GM19025 (cell line): ENCODE data around the gene HOXC11.

Source experiments
- ATAC-seq: cut with Tn5 transposase; IDR thresholded peaks from one replicate; pipeline ENCODE4 v1.9.1; 2021; ENCODE audit warnings: mild to moderate bottlenecking, low read depth, moderate library complexity; ENCODE audit not compliant: unreplicated experiment

HOXC11 gene

DNA sequence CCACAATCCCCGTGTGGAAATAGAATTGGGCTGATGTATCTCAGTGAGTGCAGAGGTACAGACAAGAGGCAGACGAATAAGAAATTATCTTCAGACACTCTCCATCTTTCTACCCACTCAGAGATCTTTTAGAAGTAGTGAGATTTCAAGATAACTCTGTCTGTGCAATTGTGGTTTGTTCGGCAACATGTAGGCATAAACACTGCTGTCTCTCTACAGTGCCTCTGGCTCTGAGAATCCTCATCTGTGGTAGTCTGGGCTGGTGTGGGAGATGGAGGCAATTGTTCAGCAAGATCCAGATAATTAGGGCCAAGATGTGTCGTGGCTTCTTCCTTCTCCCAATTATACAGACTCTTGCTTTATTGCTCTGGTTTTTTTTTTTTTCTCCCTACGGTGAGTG, 31.2 kb upstream of the HOXC11 start:
- ATAC-seq = no peak

DNA sequence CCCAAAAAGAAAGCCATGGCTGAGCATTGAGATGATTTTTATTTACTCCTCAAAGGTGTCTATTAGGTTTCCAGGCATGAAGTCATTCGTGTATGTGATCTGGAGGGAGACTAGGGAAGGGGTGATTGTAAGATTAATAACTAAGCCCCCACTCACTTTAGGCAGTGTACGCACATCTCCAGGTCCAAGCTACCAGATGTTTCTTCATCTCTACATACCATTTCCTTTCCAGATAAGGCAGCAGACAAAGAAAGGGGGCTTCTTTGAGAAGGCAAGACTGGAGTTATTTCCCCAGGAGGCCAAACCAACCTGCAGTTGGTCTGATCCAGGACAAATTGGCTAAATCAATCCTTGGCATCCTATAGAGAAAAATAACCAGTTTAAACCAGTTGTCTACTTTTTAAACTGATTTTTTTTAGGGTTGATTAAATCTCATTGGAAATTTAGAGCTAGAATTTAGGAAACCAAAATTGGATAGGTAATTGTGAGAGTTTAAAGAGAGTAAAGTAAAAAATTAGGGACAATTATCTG, 30.4 kb upstream of the HOXC11 start:
- ATAC-seq = no peak

DNA sequence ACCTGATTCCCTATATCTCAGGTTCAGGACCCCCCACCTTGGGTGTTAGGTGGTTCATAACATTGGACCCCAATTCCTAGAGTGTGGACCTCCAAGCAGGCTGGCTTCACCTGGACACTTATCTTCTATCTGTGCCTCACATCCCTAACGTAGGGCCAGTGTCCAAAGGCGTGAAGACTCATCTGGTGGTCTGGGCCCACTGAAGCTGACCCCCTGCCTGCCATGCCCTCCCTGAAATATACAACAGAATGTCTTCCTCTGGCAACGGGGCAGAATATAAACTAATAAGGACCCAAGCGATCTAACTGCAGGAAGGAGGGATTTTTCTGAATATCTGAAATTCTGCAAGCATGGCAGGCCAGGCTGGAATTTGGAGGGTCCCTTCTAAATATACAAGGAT, 28.7 kb upstream of the HOXC11 start:
- ATAC-seq = no peak

DNA sequence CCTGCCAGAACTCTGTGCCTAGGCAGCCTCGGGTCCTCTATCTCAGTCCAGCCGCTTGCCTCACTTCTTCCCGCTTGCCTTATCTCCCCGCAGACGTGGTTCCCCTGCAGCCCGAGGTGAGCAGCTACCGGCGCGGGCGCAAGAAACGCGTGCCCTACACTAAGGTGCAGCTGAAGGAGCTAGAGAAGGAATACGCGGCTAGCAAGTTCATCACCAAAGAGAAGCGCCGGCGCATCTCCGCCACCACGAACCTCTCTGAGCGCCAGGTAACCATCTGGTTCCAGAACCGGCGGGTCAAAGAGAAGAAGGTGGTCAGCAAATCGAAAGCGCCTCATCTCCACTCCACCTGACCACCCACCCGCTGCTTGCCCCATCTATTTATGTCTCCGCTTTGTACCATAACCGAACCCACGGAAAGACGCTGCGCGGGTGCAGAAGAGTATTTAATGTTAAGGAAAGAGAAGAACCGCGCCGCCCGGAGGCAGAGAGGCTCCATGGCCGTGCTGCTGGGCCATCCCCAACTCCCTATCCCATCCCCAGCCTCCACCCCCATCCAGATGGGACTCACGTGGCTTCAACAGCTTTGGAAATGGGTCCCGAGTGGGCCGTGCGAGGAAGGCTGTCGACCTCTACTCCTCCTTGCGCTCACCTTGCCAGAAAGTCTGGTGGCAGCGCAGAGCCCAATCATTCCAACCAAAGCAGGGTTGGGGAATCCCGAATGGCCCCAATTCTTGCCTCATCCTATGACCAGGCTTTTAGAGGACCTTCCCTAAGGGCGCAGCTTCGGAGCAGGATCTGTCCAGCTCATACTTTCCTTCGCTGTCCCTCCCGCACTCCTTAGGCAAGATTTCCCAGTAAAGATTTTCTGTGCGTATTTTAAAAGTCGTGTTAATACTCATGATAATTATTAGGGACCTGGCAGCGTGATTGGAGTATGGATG, 27.7 kb upstream of the HOXC11 start:
- ATAC-seq = no peak

DNA sequence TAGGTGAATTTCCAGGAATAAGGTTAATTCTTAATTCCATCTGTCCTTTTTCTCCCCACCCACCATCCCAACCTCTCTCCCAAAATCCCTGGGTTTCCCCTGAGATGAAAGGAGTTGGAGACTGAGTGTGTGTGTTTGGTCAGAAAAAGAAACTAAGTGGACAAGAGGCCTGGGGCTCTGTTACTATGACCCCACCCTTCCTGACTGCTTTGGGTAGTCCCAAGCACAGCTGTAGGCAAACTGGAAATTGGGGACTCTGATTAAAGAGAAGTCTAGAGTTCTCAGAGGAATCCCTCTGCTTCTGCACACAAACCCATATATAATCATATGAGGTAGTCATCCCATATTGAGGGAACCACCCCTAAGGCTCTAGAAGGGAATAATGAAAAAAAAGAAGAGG, 25.2 kb upstream of the HOXC11 start:
- ATAC-seq = no peak

DNA sequence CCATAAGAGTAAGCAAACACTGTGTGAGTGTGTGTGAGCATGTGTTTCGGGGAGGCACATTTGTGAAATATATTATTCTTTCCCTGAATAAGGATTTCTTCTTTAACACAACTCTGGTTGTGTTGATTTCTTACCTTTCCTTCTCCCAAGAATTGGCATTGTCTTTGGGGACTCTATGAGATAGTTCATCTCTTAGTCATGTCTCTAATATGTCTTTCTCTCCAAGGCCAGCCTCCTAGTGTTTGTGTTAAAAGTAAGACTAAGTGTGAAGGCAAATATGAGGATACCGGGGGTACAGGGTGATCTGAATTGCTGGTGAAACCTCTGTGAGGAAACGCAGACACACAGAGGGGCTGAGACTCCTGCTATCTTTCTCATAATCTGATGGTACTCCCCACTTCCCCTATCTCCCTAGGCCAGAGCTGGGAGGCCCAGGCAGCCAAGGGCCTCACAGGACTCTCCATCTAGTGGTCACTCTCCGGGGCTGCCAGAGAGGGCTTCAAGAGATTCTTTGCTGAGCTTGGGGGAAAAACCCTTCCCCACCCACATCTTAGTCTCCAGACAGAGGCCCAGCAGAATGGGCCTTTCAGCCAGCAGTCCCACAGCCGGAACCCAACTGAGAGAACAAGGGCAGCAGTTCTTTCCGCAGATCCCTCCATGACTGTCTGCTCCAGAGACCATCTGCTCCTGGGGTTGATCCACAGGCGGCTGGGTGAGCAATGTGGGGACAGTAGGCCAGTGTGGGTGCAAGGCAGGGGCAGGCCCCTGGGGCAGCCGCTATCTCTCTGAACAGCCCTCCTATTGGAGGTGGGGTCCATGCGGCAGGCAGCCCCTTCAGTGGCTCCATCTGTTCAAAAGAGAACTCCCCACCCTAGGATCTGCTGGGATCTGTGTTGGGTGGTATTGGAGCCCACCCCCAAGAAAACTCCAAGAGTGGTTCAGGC, 24.0 kb upstream of the HOXC11 start:
- ATAC-seq = no peak

DNA sequence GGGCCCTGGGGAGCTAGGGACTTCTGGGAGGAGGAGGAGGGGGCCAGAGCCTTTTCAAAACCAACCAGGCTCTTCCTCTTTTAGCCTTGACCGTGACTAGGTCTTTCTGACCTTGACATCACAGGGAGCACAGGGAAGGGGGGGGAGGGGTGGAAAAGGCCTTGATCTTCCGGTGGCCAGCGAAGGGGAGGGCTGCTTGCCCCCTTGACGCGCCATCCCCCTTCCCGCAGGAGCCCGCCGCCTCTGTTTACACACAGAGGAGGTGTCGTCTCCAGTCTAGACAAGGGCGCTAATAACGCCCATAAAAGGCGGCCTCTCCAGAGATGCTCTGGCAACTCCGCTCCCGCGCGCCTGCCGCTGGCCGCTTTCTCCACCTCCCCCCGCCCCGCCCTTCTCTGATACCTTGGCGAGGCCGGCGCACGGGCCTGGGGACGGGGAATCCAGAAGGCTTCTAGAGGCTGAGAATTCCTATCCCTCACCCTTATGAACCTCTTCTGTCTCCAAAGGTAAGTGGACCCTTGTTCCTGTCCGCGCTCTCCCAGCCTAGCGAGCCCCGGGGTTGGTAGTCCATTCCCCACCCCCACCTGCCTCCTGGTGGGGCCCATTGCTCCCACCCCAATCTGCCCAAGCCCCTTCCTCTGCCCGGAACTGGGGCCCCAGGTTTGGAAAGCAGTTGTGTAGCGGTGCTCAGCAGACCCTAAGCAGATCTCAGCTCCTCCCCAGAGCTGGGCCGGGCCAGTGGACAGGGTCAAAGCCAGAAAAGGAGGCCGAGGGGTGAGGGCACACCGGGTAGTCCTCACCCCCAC, 23.1 kb upstream of the HOXC11 start:
- ATAC-seq = no peak

DNA sequence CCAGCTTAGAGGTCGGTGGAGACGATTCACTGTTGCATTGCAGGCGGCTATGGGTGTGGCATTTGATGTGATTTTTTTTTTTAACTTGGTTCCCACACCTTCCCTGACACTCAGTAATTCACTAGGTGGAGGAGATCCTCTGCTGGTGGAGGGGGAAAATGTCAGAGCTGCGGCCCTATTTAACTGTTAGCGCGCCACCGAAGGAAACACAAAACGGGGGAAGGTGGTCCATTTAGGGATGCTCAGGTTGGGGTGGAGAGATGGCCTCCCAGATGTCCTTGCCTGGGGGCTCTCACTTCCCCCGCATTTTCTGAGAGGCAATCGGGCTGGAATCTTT, 22.5 kb upstream of the HOXC11 start:
- no peak for ATAC-seq

DNA sequence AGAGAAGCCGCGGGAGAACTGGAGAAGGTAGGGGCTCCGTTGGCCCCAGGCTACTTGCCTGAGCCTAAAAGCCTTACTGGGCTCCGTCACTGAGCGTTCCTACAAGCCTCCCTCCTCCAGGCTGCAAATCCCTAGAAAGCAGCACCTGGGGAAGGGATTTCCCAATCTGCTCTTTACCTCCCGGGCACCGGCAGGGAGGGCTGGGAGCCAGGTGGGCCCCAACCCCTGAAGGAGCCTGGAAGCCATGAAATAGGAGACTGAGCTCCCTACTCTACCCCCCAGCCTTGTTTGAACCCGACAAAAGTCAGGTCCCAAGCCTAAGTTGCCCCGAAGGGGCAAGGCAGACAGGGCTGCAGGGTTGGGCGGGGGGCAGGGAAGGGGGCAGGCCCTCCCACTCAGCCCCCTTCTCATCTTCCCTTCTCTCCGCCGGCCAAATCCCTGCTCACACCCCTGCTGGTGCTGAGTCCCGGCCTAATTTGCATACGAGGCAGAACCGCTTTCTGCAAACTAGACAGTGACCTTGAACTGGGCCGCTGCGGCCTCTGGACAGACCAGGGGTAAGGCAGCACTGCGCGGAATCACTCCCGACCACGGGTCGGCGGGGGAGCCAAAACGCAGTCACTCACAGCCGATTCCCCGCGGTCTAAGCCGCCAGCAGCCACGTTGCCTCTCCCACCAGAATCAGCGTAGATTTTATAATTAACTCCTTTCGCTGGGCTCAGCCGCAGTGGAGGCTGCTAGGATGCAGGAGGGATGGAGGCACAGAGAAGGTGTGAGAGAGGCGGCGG, 21.9 kb upstream of the HOXC11 start:
- no peak for ATAC-seq

DNA sequence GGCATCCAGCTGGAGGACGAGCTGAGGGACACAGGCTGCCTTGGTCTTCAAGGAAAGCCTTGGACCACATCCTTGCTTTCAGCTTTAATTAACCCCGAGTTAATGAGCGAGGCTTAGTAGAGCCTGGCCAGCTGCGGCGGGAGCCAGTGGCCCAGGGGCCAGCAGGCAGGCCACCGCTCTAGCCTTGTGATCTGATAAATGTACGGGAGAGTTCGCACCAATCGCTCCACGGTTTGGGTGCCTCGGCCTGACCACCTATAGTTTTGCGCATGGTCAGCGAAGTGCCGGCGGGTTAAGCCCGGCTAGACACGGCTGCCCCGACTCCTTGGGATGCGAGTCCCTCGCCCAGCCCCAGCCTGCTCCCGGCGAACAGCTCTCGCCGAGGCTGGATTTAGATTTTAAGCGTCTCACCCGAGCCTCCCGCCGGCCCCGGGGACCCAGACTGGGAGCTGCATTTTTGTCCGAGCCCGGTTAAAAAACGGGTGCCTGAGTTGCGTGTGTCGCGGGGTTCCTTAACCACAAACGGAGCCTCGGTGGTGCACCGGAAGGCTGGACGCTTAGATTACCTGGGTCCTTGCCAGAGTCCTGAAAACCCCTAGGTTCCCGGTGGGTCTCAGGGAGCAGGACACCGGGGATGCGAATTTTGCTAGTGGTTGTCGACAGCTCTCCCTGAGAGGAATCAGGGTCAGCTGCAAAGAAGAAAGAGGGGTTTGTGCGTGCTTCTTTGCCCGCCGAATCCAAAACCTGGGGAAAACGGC, 21.2 kb upstream of the HOXC11 start:
- ATAC-seq = no peak

DNA sequence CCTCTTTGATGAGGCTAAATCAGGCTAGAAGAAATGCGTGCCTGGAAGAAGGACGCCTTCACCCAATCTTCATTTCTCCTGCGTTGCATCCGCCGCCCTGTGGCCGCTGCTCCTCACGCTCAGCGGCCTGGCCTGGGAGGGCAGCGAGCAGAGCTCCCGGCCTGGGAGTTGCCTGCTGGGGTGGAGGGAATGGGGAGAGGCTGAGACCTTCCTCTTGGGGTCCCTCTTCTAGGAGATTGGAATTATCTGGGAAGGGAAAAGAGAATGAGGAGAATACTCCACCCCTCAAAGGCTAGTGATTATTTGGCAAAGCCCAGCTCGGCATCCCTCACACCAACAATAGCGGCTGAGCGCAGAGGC, 20.6 kb upstream of the HOXC11 start:
- no peak for ATAC-seq

DNA sequence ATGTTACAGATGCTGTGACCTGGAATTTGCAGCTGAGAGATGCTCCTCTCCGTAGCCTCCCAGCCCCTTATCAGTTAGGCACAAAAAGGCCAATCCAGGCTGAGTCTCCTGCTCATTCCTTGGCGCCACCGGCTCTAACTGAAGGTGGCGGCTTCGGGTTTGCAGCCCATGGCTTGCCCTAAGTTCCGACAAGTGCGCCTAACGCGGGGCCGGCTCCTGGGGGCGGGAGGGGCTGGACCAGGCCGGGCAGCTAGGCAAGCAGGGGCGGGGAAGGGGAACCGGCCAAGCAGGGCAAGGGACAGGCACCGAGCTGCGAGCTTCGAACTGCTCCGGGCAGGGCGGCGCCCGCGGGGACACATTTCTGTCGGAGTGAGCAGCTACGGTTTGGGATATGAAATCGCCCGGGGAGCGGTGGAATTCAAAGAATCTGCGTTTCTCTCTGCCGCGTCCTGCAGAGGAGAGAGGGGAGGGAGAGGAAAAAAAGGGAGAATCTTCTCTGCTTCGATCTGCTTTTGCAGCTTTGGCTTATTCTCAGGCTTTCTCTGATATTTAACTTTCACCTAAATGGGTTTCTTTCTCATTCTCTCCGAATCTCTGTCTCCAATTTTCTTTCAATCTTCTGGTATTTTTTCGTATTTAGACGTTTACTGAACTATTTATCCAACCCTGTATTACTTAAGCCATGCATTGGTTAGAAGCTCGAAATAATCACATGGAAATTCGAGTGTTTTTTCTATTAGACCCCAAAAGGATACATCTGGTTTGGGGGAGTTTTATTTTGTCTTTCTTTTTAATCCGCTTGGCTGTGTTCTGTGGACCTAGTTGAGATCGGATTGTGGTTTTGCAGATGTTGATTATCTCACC, 19.8 kb upstream of the HOXC11 start:
- ATAC-seq = no peak

DNA sequence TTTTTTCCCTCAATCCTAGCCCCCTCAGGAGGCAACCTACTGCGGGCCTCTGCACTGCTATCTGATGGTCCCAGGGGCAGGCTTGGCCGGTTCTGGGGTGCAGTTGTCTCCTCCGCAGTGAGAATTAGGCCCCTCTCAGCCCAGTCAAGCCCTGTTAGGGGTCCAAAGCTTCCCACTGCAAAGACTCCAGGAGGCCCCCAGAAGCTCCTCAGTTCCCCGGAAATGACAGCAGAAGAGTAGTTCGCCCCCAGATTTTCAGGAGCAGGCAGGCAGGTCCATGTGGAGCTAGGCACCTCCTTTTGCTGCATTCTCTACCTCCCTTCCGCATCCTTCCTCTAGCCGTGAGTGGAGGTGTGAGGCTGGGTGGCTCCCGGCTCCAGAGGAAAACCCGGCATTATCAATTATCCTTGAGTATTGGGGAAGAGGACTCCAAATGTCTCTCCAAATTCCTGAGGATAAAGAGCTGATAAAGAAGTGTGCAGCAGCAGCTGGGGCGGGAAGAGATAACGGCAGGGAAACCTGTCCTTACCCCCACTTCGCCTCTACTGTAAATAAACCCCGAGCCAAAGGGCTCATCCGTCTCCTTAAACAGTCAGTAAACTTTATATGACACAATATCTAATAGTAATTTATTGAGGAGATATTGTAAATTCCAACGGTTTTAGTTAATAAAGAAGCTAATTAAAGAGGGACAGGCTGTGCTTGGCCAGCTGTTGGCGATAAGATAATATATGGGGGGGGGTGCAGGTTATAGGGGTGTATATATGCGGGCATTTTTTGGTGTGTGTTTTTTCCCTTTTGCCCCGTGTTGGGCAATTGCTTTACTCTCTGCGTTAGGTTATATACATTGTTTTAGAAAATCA, 18.9 kb upstream of the HOXC11 start:
- ATAC-seq = no peak

DNA sequence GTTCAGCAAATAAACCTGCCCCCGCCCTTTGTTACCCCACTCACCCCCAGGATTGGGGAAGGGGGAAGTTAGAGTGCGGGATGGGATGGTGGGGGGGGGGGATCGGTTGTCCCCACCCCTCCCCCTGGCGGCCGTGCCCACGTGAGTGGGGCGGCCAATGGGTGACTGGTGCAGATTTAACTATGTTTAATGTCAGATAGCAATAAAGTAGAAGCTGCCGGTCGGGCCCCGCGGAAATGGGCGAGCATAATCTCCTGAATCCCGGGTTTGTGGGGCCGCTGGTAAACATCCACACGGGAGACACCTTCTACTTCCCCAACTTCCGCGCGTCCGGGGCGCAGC, 18.3 kb upstream of the HOXC11 start, which contains the start of gene HOXC12:
Gene HOXC12 (plus strand): TSS at position 210 of the 342 bp plus-strand sequence. CDS start 27 bp downstream, at position 237.
- ATAC-seq = no peak

DNA sequence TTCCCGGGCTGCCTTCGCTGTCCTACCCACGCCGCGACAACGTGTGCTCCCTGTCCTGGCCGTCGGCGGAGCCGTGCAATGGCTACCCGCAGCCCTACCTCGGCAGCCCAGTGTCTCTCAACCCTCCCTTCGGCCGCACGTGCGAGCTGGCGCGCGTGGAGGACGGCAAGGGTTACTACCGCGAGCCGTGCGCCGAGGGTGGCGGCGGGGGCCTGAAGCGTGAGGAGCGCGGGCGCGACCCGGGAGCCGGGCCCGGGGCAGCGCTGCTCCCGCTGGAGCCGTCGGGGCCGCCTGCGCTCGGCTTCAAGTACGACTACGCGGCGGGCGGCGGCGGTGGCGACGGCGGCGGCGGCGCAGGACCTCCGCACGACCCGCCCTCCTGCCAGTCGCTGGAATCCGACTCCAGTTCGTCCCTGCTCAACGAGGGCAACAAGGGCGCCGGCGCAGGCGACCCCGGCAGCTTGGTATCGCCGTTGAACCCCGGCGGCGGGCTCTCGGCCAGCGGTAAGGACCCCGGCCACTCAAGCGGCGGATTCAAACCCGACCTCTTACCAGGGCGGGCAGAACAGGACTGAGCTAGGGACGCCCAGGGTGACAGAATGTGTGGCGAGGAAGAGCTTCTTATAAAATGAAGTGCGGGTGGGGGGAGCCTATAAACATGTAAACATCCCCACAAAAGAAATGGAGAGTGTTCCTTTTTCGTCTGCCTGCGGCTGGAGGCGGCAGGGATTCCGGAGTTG, 17.7 kb upstream of the HOXC11 start:
- no peak for ATAC-seq

DNA sequence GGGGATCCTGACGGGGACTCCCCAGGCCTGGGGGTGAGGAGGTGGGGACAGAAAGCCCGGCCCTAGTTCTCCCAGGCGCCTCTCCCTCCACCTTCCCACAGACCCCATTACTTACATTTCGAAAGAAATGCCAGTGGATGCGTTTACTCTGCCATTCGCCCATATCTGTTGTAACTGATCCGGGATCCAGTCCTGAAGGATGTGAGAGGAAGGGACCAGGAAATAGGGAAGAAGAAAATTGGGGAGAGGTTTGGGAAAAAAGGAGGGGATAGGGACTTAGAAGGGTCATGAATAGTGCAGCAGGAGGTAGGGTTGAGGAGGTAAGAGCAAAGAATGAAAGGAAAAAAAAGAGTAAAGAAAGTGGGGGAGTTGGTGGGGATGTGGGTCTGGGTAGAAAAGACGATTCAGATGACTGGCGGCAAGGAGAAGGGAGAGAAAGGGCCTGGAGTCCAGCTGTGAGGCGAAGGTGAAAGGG, 17.1 kb upstream of the HOXC11 start:
- ATAC-seq = no peak
